GM12878 (cell line): Measurements from ENCODE around the gene ASAP3. TPM values are rescaled to one million over a fixed set of nuclear protein-coding genes. Genes with fewer than 3 reads are reported as not detected.

Experiments
- BCL3 ChIP-seq: IDR thresholded peaks from 2 replicates; pipeline ENCODE4 v1.6.1; 2011; ENCODE audit warnings: borderline replicate concordance, low read depth, mild to moderate bottlenecking, moderate library complexity, low read length; ENCODE audit not compliant: insufficient read depth, poor library complexity, severe bottlenecking
- CBX5 ChIP-seq: sonication (generic); IDR thresholded peaks from 2 replicates; pipeline ENCODE4 v1.6.1; 2016; ENCODE audit warnings: low read depth, moderate library complexity, mild to moderate bottlenecking, inconsistent platforms
- CREB1 ChIP-seq: IDR thresholded peaks from 2 replicates; pipeline ENCODE4 v1.6.1; 2012; ENCODE audit warnings: low read depth, mild to moderate bottlenecking, inconsistent platforms
- DPF2 ChIP-seq: fragments of 450-650 bp; IDR thresholded peaks from 2 replicates; pipeline ENCODE4 v1.6.1; 2017; ENCODE audit warnings: mild to moderate bottlenecking
- FOXM1 ChIP-seq: IDR thresholded peaks from 2 replicates; pipeline ENCODE4 v1.6.1; 2012; ENCODE audit warnings: low read depth, mild to moderate bottlenecking, inconsistent platforms, low read length, moderate library complexity
- GABPA ChIP-seq: IDR thresholded peaks from 2 replicates; pipeline ENCODE4 v1.6.1; 2014; ENCODE audit warnings: antibody characterized with exemption, low read depth, mild to moderate bottlenecking, inconsistent platforms
- JUND ChIP-seq: IDR thresholded peaks from 2 replicates; pipeline ENCODE4 v1.6.1; 2012; ENCODE audit warnings: low read depth, mild to moderate bottlenecking, low read length, improper control_type of control experiment, moderate library complexity
- KLF5 ChIP-seq: fragments of 450-650 bp; IDR thresholded peaks from 2 replicates; pipeline ENCODE4 v1.6.1; 2014; ENCODE audit warnings: mild to moderate bottlenecking; ENCODE audit not compliant: partially characterized antibody
- NFYA ChIP-seq: IDR thresholded peaks from 2 replicates; pipeline ENCODE4 v1.6.1; 2011; ENCODE audit warnings: low read depth, mild to moderate bottlenecking, low read length, improper control_type of control experiment, borderline replicate concordance
- NFYB ChIP-seq: IDR thresholded peaks from 2 replicates; pipeline ENCODE4 v1.6.1; 2011; ENCODE audit warnings: low read depth, mild to moderate bottlenecking, low read length, improper control_type of control experiment, moderate library complexity; ENCODE audit not compliant: insufficient read depth
- POLR2A ChIP-seq: IDR thresholded peaks from 2 replicates; pipeline ENCODE4 v1.6.1; 2011; ENCODE audit warnings: low read depth, mild to moderate bottlenecking, low read length
- SREBF2 ChIP-seq: IDR thresholded peaks from 2 replicates; pipeline ENCODE4 v1.6.1; 2012; ENCODE audit warnings: mild to moderate bottlenecking, low read length
- STAT1 ChIP-seq: fragments of 450-650 bp; conservative IDR thresholded peaks from 2 replicates; pipeline ENCODE4 v1.6.1; 2014; ENCODE audit warnings: antibody characterized with exemption, mild to moderate bottlenecking
- TARDBP ChIP-seq: IDR thresholded peaks from 2 replicates; pipeline ENCODE4 v1.6.1; 2016; ENCODE audit warnings: borderline replicate concordance
- TCF12 ChIP-seq: IDR thresholded peaks from 2 replicates; pipeline ENCODE4 v1.6.1; 2011; ENCODE audit warnings: low read depth, mild to moderate bottlenecking, low read length
- TCF3 ChIP-seq: IDR thresholded peaks from 2 replicates; pipeline ENCODE4 v1.6.1; 2012; ENCODE audit warnings: low read depth, mild to moderate bottlenecking, low read length, borderline replicate concordance; ENCODE audit not compliant: insufficient read depth
- USF1 ChIP-seq: IDR thresholded peaks from 2 replicates; pipeline ENCODE4 v1.6.1; 2011; ENCODE audit warnings: borderline replicate concordance, low read depth, mild to moderate bottlenecking, moderate library complexity, mixed read lengths, low read length; ENCODE audit not compliant: insufficient read depth; ENCODE audit errors: extremely low read length
- ZBTB4 ChIP-seq: fragments of 450-650 bp; formaldehyde crosslinking; IDR thresholded peaks from 2 replicates; pipeline ENCODE4 v1.4.0; 2022; ENCODE audit warnings: mild to moderate bottlenecking, moderate library complexity
- ZNF217 ChIP-seq: fragments of 450-650 bp; IDR thresholded peaks from 2 replicates; pipeline ENCODE4 v1.6.1; 2017; ENCODE audit warnings: antibody characterized with exemption, mild to moderate bottlenecking
- ZNF274 ChIP-seq: IDR thresholded peaks from one replicate; pipeline ENCODE4 v1.8.0; 2011; ENCODE audit not compliant: insufficient read length, insufficient read depth
- ZNF687 ChIP-seq: fragments of 450-650 bp; IDR thresholded peaks from 2 replicates; pipeline ENCODE4 v1.6.1; 2017; ENCODE audit warnings: mild to moderate bottlenecking, moderate library complexity
- polyA plus RNA-seq, 11 experiments: library from polyadenylated mRNA; depleted of rRNA in 4 of 11; unstranded in 6 of 11; stranded (reverse) in 5 of 11; fragments of >200 nt; fragmentation: Nextera tagmentation in 4 of 11; fragmentation: Illumina TruSeq in 1 of 11; extraction: Ambion mirVana in 4 of 11; extraction: Trizol in 1 of 11; gene quantifications; 1 replicate in 1 of 11; 2 replicates in 10 of 11; pipeline versions ENCODE4 v1.2.1 to v1.2.3, GENCODE V29; 2011 to 2016; ENCODE audit warnings: inconsistent platforms in 2 of 11, missing spikeins in 2 of 11, low read depth in 1 of 11
- total RNA-seq, 4 experiments: library from RNA; depleted of rRNA in 3 of 4; stranded (reverse); fragments of >200 nt in 3 of 4; fragmentation: Illumina TruSeq in 1 of 4; extraction: Trizol in 1 of 4; gene quantifications; 2 replicates each; pipeline versions ENCODE4 v1.2.1 to v1.2.3, GENCODE V29; 2013 to 2021

ASAP3 gene
- total and polyA plus RNA-seq, 10 of the 15 experiments (the other 5 are each of a cell fraction or from before 2014, with no cell fraction given): 0.04 to 0.92 (median 0.34) TPM; not detected in 1

GRCh38 chr1:23530747-23531561 lies 47.0 kb upstream of the ASAP3 start, which contains the start of gene E2F2 (continued):
- TF ChIP-seq ZBTB4 (CRISPR knock-in tag) (no peak), KLF5 (no peak), DPF2 (0 out of 2 replicates have a peak, but pooled peaks have one; percentile 28), TCF12 (peak; percentile 57; the same call in 1 of the 2 replicates), TARDBP (no peak), STAT1 (no peak; the same call in 1 of the 2 replicates), POLR2A (peak; percentile 66), ZNF217 (no peak), FOXM1 (0 out of 2 replicates have a peak, but pooled peaks have one; percentile 53), CREB1 (peak; percentile 80), USF1 (no peak), ZNF687 (no peak), CBX5 (no peak), BCL3 (no peak), NFYA (no peak), GABPA (no peak), JUND (no peak), TCF3 (0 out of 2 replicates have a peak, but pooled peaks have one; percentile 24), ZNF274 (no peak), SREBF2 (no peak), NFYB (0 out of 2 replicates have a peak, but pooled peaks have one; percentile 6)
